GM19372 (cell line): ENCODE results near the gene TCF12.
A peak's percentile ranks its signal among the peaks of the same experiment; 100 is the strongest.
"Not testable (repeated sequence)": the region's sequence is repeated elsewhere in the genome, so short reads cannot be mapped to it uniquely, and the experiment has no call there.

Source experiments
- ATAC-seq: cut with Tn5 transposase; IDR thresholded peaks from one replicate; pipeline ENCODE4 v1.9.1; 2021; ENCODE audit warnings: mild to moderate bottlenecking, low read depth, moderate library complexity; ENCODE audit not compliant: unreplicated experiment

Gene TCF12

GRCh38 chr15:57118013-57118799 is 199.8 kb downstream of the TCF12 start:
- ATAC-seq, result no peak

GRCh38 chr15:57122080-57122840 is 203.8 kb downstream of the TCF12 start:
- no peak for ATAC-seq

GRCh38 chr15:57124036-57124435 is 205.6 kb downstream of the TCF12 start:
- ATAC-seq, result no peak

- ATAC-seq, result no peak
These were observed 210.6 kb downstream of the TCF12 start for GRCh38 chr15:57129064-57129463.

GRCh38 chr15:57130956-57131355 is 212.5 kb downstream of the TCF12 start:
- no peak for ATAC-seq

GRCh38 chr15:57133127-57133968 is 214.9 kb downstream of the TCF12 start:
- ATAC-seq, result peak; percentile 54

GRCh38 chr15:57134071-57134605 is 215.7 kb downstream of the TCF12 start:
- ATAC-seq, result no peak

- ATAC-seq, result no peak
These were observed 216.4 kb downstream of the TCF12 start for GRCh38 chr15:57134851-57135250.

GRCh38 chr15:57135800-57136199 is 217.4 kb downstream of the TCF12 start:
- ATAC-seq, result no peak

- ATAC-seq, result no peak
These were observed 219.9 kb downstream of the TCF12 start for GRCh38 chr15:57138349-57138788.

GRCh38 chr15:57143511-57144078 is 225.2 kb downstream of the TCF12 start:
- ATAC-seq, result no peak

GRCh38 chr15:57144448-57144847 is 226.0 kb downstream of the TCF12 start:
- no peak for ATAC-seq

- ATAC-seq, result no peak
These were observed 228.2 kb downstream of the TCF12 start for GRCh38 chr15:57146506-57147201.

- ATAC-seq, result no peak
These were observed 229.2 kb downstream of the TCF12 start for GRCh38 chr15:57147621-57148020.

- ATAC-seq, result no peak
These were observed 229.8 kb downstream of the TCF12 start for GRCh38 chr15:57148262-57148661.

GRCh38 chr15:57149196-57149595 is 230.8 kb downstream of the TCF12 start:
- no peak for ATAC-seq

- ATAC-seq, result no peak
These were observed 231.8 kb downstream of the TCF12 start for GRCh38 chr15:57150066-57150865.

GRCh38 chr15:57150866-57151203 is 232.4 kb downstream of the TCF12 start:
- ATAC-seq, result not testable (repeated sequence)

- no peak for ATAC-seq
These were observed 233.7 kb downstream of the TCF12 start for GRCh38 chr15:57152133-57152532.
